ENCODE results near the gene JAG1.
"Not testable (repeated sequence)": the region's sequence is repeated elsewhere in the genome, so short reads cannot be mapped to it uniquely, and the experiment has no call there.

The JAG1 gene

DNA sequence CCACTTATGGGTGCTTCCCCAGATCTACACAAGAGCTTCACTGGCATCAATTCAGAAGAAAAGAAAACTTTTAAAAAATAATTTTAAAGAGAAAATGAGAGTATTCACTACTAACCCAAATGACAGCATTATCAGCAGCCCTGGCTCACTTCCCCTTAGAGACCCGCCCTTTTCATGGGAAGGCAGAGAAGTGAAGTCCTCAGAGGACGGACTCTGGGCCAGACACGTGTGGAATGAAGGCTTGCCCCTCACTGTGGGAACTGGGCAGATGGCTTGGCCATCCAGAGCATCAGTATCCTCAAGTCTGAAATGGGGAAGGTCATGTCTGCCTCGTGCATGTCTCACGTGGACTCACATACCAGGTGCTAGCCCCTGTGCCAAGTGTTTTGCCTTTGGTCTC, 63.5 kb downstream of the JAG1 start:
- DNase-seq (ENCODE audit: low spot score) = no peak

DNA sequence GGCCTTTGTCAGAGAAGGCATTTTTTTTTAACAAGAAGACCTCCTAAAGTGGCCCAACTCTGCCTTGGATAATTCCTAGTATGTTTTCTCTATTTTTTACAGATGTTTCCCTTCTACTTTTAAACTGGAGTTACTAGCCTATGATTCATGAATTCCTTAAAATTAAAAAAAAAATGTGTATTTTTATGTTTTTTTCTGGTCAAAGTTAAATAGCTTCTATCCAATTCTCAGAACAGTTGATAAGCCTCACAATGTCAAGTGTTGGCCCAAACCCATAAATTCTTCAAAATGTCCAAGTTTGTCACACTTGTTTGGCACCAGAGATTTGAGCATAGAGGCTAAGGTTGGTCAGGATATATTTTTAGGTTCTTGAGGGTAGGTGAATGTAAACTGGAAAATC, 64.0 kb downstream of the JAG1 start:
- DNase-seq (ENCODE audit: low spot score) = no peak

DNA sequence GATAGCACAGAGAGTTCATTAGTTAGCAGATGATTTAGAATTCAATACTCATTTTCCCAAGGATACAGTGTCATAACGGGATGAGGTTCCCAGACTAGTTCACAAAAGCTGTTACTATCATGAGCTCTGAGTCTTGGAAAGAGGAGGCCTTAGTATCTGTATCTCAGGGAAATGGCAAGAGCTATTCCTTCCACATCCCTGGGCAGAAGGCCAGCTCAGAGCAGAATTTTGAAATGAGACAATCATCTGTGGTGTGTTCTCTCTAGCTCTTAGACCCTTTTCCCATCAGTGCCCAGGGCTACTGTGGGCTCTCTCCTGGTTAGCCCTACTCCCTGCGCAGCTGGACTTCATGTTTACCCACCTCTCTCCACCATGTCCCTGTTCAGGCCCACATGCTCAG, 64.5 kb downstream of the JAG1 start:
- DNase-seq (ENCODE audit: low spot score) = no peak

DNA sequence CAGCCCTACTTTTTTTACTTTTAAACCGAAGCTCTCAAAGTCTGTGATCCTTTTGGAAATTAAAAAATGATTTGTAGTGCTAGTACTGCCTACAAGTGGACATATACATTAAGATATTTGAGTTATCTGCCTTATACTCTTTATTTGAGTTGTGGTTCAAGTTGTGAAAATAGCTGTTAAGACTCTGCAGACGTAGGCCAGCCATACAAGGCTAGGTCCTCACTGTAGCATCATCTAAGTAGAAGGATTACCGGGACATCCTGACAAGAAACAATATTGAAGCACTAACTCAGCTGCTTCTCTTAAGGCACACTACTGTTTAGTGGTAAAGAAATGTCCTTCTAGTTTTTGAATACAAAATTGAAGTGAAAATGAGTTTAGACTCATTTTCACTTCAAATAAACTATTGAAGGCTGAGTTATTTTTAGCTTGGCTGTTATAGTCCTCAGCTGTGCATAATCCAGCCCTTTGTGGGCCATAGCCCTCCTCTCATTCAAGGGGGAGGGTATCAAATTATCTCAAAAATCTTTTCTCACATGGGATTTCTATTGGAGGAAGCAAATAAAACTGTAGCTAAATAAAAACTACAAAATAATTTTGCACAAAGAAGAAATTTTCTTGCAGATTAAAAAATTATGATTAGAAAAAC, 68.1 kb downstream of the JAG1 start:
- DNase-seq (ENCODE audit: low spot score) = no peak

DNA sequence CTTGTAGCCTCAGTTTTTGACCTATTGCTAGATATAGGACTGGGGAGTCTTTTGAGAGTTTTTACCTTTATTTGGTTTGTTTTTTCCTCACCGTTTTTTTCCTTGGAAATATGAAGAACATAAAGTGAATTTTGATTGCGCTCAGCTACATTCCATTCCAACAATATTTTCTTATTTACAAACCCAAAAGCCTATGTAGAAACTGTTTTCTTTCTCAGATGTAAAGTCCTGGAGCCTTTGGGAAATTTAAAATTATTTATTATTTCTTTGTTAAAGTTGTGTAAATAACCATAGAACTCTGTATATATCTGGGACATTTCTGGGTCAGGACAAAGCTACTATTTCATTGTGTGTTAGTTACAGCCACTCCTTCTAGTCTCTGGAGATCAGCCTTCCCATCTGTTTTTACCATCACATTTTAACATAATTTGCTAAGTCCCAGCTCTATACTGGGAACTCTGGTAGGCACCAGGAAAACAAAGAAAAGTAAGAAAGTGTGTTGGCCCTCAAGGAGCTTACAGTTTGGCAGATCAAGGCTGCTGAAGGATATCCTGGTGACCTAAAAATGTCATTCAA, 68.8 kb downstream of the JAG1 start:
- DNase-seq (ENCODE audit: low spot score) = no peak

DNA sequence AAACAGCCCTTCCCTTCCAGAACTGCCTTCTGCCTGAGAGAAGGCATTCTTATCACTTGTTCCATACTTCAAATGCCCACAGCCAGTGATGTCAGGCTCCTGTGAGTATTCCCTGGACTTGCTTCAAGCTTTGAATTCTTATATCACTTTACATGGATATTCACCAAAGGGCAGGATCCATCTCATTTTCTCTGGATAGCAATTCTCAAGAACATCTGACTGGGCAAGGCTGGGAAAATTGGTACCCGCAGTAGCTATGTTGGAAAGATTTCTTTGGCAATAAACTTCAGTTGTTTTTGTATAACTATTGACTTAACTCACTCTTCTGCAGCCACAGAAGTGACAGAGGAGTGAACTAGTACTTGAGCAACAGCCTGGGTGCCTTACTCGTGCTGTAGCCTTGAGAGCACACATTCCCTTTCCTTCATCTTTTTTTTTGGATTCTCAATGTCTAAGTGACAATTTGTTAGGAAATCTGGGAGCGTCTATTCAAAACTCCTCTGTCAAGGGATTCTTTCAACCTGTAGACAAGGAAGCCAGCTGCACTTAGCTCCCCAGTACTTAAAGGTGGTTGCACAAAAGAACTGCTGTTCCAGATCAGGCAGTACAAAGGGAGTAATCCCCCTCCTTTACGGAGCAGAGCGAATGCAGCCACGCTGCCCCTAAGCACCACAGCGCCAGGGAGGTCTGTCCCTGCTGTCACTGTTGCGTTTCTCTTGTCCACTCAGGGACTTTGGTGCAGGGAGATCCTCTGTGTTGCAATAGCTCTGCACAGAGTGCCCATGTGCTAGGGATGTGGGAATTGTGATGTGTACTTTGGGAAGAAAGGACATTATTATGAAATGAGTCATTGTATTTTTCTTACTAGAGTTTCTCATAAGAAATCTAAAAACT, 69.6 kb downstream of the JAG1 start:
- no peak for DNase-seq (ENCODE audit: low spot score)

DNA sequence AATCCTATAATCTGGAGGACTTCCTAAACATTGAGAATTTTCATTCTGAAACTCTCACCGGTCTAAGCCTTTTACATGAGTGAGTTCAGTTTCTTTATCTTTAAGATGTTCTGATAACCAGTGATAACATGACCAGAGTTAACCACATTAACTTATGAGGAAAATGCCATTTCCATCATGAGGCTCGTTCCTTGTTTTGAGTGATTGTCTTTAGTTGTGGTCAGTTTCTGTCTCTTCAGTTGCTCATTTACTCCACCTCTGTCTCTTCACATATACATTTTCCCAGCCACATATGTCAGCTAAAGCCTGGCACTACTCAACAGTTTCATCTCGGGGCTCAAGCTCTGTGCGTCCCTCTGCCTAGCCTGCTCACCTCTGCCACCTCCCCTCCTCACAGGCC, 70.4 kb downstream of the JAG1 start:
- DNase-seq (ENCODE audit: low spot score) = no peak

DNA sequence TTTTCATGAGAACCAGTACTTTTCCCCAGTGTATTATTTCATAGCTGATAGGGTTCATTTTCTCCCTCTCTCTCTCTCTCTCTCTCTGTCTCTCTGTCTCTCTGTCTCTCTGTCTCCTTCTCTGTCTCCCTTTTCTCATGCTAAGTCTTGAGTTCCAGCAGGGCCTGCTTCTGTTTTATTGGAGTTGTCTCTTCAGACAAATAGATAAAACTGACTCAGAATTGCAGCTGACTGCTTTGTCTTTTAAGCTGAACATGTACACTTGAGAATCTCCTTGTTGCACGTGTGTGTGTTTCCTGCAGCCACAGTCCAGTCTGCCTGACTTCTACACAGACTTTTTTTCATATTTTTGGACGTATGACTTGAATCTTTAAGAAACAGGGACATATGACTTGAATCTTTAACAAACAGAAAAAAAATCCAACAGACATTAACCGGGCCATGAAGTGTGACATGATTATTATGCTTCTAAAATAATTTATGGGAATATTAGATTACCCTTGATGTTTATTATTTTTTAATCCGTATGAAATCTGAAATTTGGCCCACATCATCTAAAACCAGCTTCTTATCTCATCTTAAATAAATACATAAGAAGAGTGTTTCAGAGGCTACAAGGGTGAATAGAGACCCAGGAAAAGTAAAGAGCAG, 71.5 kb downstream of the JAG1 start:
- DNase-seq (ENCODE audit: low spot score) = no peak

DNA sequence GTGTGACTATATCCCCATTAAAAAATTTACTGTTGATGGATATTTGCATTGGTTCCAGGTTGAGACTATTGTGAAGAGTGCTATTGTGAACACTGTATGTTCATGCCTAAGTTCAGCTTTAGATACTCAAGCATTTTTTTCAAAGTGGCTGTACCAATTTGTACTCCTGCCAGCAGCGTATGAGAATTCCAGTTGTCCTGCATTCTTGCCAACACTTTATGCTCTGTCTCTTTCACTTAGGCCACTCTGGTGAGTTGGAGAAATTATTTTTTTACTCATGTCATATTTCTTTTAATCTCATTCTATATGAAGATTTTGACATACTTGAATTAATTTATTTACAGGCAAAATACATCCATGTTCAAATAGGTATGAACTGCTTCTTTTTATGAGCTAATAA, 76.2 kb downstream of the JAG1 start:
- no peak for DNase-seq (ENCODE audit: low spot score)

DNA sequence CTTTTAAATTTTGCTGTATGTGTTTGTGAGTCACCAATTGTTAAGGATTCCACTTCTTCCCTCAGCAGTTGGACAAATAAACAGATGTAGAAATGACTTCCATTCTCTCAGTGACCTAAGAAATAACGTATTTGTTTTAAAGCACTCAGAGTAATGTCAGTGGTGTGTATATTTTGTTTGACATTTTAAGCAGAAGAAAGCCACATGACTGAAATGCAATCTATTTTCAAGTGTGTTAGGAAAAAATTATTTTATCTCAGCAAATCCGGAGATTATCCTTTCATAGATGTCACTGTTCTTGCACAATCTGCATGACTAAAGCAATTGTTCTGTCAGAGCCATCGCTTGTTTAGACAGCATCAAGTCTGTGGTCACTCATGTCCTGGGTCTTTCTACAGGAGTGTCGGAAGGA, 77.1 kb downstream of the JAG1 start:
- DNase-seq (ENCODE audit: low spot score) = no peak

DNA sequence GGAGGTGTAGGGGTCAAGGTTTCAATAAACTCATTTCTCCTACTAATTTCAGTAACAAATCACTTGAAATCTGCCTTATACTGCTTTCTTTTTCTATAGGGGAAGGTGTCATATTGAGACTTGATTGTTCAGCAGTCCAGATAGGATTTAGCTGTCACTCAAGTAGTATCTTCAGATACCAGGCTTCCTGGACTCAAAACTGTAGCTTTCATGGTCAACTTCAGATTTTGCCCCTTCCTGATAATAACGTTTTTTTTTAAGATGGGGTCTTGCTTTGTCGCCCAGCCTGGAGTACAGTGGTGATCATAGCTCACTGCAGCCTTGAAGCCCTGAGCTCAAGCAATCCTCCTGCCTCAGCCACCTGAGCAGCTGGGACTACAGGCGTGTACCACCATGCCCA, 77.8 kb downstream of the JAG1 start:
- no peak for DNase-seq (ENCODE audit: low spot score)

DNA sequence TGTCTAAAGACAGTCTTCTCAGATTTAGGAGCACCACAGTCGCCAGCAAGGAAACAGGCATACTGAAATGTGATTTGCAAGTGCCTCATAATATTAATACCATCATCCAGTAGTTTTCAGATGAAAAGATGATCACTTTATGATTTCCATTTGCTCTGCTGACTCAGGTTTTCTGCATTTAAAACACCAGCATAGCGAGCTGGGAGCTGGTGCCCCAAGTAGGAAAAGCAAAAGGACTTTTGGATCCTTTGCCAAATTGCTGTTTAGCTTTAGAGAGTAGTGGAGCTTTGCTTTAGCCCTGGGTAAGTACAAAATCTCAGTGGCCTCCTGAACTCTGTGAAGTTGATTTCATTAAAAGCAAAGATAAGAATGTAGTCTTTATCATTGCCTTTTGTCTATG, 78.5 kb downstream of the JAG1 start:
- DNase-seq (ENCODE audit: low spot score) = no peak

DNA sequence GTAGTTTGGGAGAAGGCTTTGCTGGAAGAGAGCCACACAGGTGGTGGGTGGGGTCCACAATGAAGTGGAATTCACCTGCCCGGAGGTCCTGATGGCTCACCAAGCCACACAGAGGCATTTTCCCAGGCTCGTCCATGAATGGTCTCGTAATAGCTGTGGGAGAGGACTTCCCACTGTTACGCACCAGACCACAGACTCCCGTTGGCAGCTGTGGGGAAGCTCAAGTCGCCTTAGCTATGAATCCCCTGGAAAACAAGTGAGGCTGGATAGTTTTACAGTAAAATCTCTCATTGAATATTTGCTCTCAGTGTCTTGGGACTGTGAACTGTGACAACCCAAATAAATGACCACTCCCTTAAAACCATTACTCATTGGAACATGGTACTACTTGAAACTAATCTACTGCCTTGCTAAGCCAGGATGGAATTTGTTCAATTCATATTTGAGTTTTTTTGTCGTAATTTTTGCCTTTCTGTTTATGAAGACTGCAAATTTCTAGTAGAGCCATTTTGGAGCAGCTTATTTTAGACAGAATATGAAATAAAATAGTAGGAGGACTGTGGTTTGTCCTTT, 79.4 kb downstream of the JAG1 start:
- no peak for DNase-seq (ENCODE audit: low spot score)

DNA sequence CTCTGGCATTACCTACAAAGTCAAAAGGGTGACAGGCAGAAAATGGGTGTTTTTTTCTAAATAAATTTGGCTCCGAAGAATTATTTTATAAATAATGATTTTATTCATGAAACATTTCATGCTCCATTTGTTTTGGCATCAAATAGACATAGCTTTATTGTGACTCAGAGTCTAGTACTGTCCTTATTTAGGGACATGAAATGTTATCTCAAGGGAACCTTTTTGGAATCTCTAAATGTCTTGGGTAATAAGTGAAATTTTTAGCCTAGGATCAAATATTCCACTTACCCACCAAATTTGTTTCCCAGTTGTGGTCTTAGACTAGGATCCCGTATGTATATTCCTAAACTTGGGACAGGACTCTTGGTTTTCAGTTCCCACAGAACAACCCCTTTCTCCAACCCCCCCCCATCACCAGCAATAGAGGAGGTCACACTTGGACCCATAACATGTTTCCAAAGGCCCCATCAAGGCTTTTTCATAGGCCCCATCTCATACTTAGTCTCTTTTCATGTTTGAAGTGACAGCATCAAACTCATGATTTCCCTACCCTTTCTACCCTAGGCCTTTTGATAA, 81.8 kb downstream of the JAG1 start:
- DNase-seq (ENCODE audit: low spot score) = no peak

DNA sequence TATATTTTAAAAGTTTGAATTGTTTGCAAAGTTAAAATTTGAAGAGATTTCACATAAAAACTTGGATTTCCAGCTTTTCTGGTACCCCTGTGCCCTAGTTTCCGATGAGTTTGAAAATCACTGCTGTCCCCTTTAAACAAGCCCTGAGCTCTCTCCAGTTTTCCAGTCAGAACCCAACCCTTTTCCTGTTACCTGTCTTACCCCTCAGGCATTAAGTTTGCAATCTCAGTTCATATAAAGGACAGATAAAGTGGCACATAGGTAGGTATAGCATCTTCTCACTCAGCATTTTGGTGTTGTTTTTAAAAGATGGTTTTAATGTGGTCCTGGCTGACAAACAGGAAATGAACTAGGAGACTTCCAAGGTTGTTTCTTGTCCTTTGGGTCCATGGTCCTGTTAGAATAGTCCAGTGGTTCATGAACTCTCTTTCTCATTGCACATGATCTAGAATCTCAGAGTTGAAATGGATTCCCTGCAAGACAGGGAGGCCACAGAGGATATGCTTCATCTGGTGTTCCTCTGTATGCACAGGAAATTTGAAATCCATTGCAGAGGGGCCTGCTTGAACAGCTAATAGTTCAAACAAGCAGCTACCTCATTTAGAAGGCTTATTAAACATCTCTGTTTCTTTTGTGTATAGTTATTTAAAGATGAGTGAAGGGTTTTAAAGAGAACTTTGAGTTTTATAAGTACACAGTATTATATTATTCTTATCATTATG, 82.7 kb downstream of the JAG1 start:
- no peak for DNase-seq (ENCODE audit: low spot score)

DNA sequence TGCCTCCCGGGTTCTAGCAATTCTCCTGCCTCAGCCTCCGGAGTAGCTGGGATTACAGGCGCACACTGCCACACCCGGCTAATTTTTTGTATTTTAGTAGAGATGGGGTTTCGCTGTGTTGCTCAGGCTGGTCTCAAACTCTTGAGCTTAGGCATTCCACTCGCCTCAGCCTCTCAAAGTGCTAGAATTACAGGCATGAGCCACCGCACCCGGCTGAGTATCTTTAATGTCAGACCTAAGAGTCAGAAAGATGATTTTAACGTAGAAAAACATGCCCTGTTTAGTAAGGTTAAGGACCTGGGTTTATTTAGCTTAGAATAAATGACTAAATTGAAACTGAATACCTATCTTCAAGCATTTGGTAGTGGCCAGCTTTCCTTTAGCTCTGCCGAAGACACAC, 83.4 kb downstream of the JAG1 start:
- not testable (repeated sequence) for DNase-seq (ENCODE audit: low spot score)
